DND-41 (cell line): ENCODE data around the gene ZNF311.

Experiments
- ATAC-seq: fragments of 200-7000 bp; cut with Tn5 transposase; 3 replicates; pipeline ENCODE4 v1.9.1; 2021; ENCODE audit warnings: low read depth; ENCODE audit not compliant: insufficient read depth
- DNase-seq: peaks from one replicate; pipeline ENCODE4 v3.0.0-alpha.2; 2020
- H2AFZ ChIP-seq: 2 replicates; pipeline ENCODE4 v1.6.0; 2012; ENCODE audit warnings: low read depth, low read length
- H3K27ac ChIP-seq: 2 replicates; pipeline ENCODE4 v1.5.1; 2012; ENCODE audit warnings: low read length, inconsistent platforms
- H3K27me3 ChIP-seq: fragments of 200-600 bp; sonication (generic); 2 replicates; pipeline ENCODE4 v1.6.0; 2012; ENCODE audit warnings: low read length, mild to moderate bottlenecking, inconsistent platforms; ENCODE audit not compliant: insufficient read depth, poor library complexity
- H3K36me3 ChIP-seq: 2 replicates; pipeline ENCODE4 v1.5.1; 2012; ENCODE audit warnings: low read length, inconsistent platforms; ENCODE audit not compliant: insufficient read depth
- H3K4me1 ChIP-seq: 2 replicates; pipeline ENCODE4 v1.5.1; 2012; ENCODE audit warnings: mild to moderate bottlenecking, low read length; ENCODE audit not compliant: insufficient read depth
- H3K4me2 ChIP-seq: 2 replicates; pipeline ENCODE4 v1.6.0; 2012; ENCODE audit warnings: mild to moderate bottlenecking, moderate library complexity, low read length, inconsistent platforms; ENCODE audit not compliant: insufficient read depth
- H3K4me3 ChIP-seq, 2 experiments: fragments of 200-600 bp in 1 of 2; shearing (Covaris generic) in 1 of 2; 2 replicates each; pipeline ENCODE4 v1.5.1; 2012 to 2016; ENCODE audit warnings: inconsistent platforms in 2 of 2, low read length in 2 of 2, mild to moderate bottlenecking in 2 of 2, low read depth in 1 of 2, moderate library complexity in 1 of 2
- H3K79me2 ChIP-seq: 2 replicates; pipeline ENCODE4 v1.6.0; 2012; ENCODE audit warnings: low read length, inconsistent platforms; ENCODE audit not compliant: insufficient read depth
- H3K9ac ChIP-seq: 2 replicates; pipeline ENCODE4 v1.6.0; 2012; ENCODE audit warnings: low read depth, mild to moderate bottlenecking, inconsistent platforms, low read length, moderate library complexity
- H3K9me3 ChIP-seq: 2 replicates; pipeline ENCODE4 v1.5.1; 2012; ENCODE audit warnings: low read length, moderate library complexity, mild to moderate bottlenecking, inconsistent platforms; ENCODE audit not compliant: insufficient read depth, severe bottlenecking
- H4K20me1 ChIP-seq: 2 replicates; pipeline ENCODE4 v1.6.0; 2012; ENCODE audit warnings: low read length; ENCODE audit not compliant: insufficient read depth
- CTCF ChIP-seq: IDR thresholded peaks from 2 replicates; pipeline ENCODE4 v1.5.1; 2012; ENCODE audit warnings: borderline replicate concordance, low read length, moderate library complexity, mild to moderate bottlenecking; ENCODE audit not compliant: poor library complexity, severe bottlenecking; ENCODE audit errors: extremely low read depth
- EZH2 ChIP-seq: IDR thresholded peaks from 3 replicates; pipeline ENCODE4 v1.6.1; 2012; ENCODE audit warnings: borderline replicate concordance, low read depth, mild to moderate bottlenecking, moderate library complexity, low read length, inconsistent platforms; ENCODE audit not compliant: severe bottlenecking

ZNF311 gene

GRCh38 chr6:29035951-29036350 is 30.8 kb upstream of the ZNF311 start:
- no peaks in the 10 kb centered on the region for H3K4me1 ChIP-seq
- no peaks in the 10 kb centered on the region for H3K36me3 ChIP-seq
- no peaks in the 10 kb centered on the region for H4K20me1 ChIP-seq
- ATAC-seq (no peak), DNase-seq (no peak)
- no peaks in the 10 kb centered on the region for H3K27me3 ChIP-seq
- H3K79me2 ChIP-seq: no peaks in the 10 kb centered on the region
- no peak overlapping the region for H2AFZ ChIP-seq
- no peak overlapping the region for H3K4me2 ChIP-seq
- no peak overlapping the region for H3K9ac ChIP-seq
- TF ChIP-seq CTCF (no peak), EZH2 (no peak)
- H3K27ac ChIP-seq: no peak overlapping the region
- no peak overlapping the region for H3K4me3 ChIP-seq
- no peaks in the 10 kb centered on the region for H3K9me3 ChIP-seq

DNA sequence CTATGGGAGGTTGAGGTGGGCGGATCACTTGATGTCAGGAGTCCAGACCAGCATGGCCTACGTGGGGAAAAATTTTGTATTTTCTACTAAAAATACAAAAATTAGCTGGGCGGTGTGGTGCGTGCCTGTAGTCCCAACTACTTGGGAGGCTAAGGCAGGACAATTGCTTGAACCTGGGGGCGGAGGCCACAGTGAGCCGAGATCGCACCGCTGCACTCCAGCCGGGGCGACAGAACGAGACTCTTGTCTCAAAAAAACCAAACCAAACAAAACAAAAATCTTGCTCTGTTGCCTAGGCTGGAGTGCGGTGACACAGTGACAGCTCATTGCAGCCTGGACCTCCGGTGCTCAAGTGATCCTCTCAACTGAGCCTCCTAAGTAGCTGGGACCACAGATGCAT is 23.7 kb upstream of the ZNF311 start:
- no peak for ATAC-seq

DNA sequence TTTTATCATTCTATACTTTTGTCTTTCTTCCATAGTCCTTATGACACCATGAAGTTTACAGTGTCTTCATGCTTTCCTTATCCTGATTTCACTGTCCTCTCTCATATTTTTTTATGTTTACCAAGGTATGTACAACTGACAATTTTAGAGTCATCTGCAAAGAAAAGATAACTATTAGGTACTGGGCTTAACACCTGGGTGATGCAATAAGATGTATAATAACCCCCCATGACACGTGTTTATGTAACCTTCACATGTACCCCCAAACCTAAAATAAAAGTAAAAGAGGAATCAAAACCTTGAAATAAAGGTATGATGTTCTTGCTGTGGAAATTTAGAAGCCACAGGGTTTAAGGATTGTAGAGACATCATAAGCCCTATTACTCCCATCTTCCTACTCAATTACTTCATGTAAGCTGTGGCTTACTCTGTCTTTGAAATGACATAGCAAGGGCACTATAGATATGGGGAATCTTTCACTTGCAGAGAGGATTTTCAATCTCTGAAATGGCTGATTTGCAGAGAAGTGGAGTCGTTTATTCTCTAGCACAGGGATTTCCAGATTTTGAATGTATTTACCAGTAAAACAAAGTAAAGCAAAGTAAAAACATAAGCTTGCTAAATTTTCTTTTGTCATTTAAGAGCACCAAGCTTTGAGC is 20.9 kb upstream of the ZNF311 start:
- no peak for DNase-seq
- H3K27me3 ChIP-seq: peaks cover 5% of the 10 kb centered on the region
- no peak overlapping the region for H3K27ac ChIP-seq
- no peak for ATAC-seq
- H3K4me1 ChIP-seq: no peaks in the 10 kb centered on the region
- TF ChIP-seq EZH2 (no peak), CTCF (no peak)
- no peak overlapping the region for H3K9ac ChIP-seq
- H3K9me3 ChIP-seq: no peaks in the 10 kb centered on the region
- no peak overlapping the region for H3K4me2 ChIP-seq
- H2AFZ ChIP-seq: no peak overlapping the region
- H3K36me3 ChIP-seq: no peaks in the 10 kb centered on the region
- H3K79me2 ChIP-seq: no peaks in the 10 kb centered on the region
- H3K4me3 ChIP-seq: no peak overlapping the region
- H4K20me1 ChIP-seq: no peaks in the 10 kb centered on the region

More for the DNA sequence above, 23.7 kb upstream of the ZNF311 start:
- Histone ChIP-seq H3K9me3 (no peaks in the 10 kb centered on the region), H3K4me2 (no peak overlapping the region), H3K4me3 (no peak overlapping the region), H2AFZ (no peak overlapping the region), H3K27ac (no peak overlapping the region), H3K4me1 (no peaks in the 10 kb centered on the region), H3K27me3 (peaks cover 5% of the 10 kb centered on the region), H3K9ac (no peak overlapping the region), H3K36me3 (no peaks in the 10 kb centered on the region), H4K20me1 (no peaks in the 10 kb centered on the region), H3K79me2 (no peaks in the 10 kb centered on the region)
- no peak for TF ChIP-seq CTCF
- TF ChIP-seq EZH2: no peak
- DNase-seq: no peak

DNA sequence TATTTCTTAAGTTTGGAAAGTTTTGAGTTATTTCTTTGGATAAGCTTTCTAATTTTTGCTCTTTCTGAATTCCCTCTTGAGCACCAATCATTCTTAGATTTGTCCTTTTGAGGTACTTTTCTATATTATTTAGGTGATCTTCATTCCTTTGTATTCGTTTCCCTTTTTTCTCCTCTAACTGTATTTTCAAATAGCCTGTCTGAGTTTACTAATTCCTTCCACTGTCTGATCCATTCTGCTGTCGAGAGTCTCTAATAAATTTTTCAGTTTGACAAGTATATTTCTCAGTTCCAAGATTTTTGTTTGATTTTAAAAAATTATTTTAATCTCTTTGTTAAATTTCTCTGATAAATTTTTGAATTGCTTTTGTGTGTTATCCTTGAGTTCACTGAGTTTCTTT is 16.3 kb upstream of the ZNF311 start:
- TF ChIP-seq EZH2 (no peak), CTCF (no peak)
- Histone ChIP-seq H3K4me3 (no peak overlapping the region), H3K9me3 (no peaks in the 10 kb centered on the region), H4K20me1 (no peaks in the 10 kb centered on the region), H3K27ac (no peak overlapping the region), H2AFZ (no peak overlapping the region), H3K9ac (no peak overlapping the region), H3K36me3 (no peaks in the 10 kb centered on the region), H3K27me3 (peaks cover 5% of the 10 kb centered on the region), H3K79me2 (no peaks in the 10 kb centered on the region), H3K4me2 (no peak overlapping the region), H3K4me1 (no peaks in the 10 kb centered on the region)
- ATAC-seq: no peak
- DNase-seq: no peak
